HepG2 (cell line): ENCODE measurements around the gene NAV2. TPM values are rescaled to one million over a fixed set of nuclear protein-coding genes. Genes with fewer than 3 reads are reported as not detected.

Experiments used
- ATAC-seq: fragments of 200-7000 bp; cut with Tn5 transposase; 3 replicates; pipeline ENCODE4 v1.9.1; 2020; ENCODE audit warnings: mild to moderate bottlenecking, moderate library complexity
- BruUV-seq: library from RNA; stranded (reverse); fragments of 400-500 nt; replicated peaks from 2 replicates; lab custom pipeline; 2021; lab: Mats Ljungman, UMichigan
- CTCF ChIA-PET: fragments of 300-600 bp; formaldehyde crosslinking; extraction: SDS; loops from one replicate; lab custom pipeline; 2021; ENCODE audit warnings: low total read pairs, inconsistent platforms, low intra/inter-chr PET ratio; lab: Yijun Ruan, JAX
- POLR2A ChIA-PET: fragments of 350-600 bp; sonication (Branson Sonifier 250); formaldehyde crosslinking; loops from one replicate; lab custom pipeline; 2020; ENCODE audit warnings: antibody characterized with exemption, inconsistent platforms; lab: Yijun Ruan, JAX
- DNase-seq: peaks from one replicate; pipeline ENCODE4 v3.0.0-alpha.2; 2015; ENCODE audit warnings: low spot score
- FAIRE-seq: peaks from 3 replicates; lab custom pipeline; 2011; peaks lifted over from hg19 to GRCh38; lab: Jason Lieb, UNC
- H2AFZ ChIP-seq: one replicate; pipeline ENCODE4 v1.6.1; 2011; ENCODE audit warnings: low read length, inconsistent platforms
- H3K27ac ChIP-seq: fragments of 300-600 bp; 3 replicates; pipeline ENCODE4 v1.8.0; 2011; ENCODE audit warnings: mixed run types, mild to moderate bottlenecking, mixed read lengths, low read length, inconsistent platforms; ENCODE audit not compliant: insufficient read depth; ENCODE audit errors: extremely low read length
- H3K27me3 ChIP-seq, 2 experiments: fragments of 200-600 bp in 1 of 2; 2 replicates in 1 of 2; 3 replicates in 1 of 2; pipeline versions ENCODE4 v1.6.0 to v1.8.0; 2011; ENCODE audit warnings: low read length in 2 of 2, mild to moderate bottlenecking in 2 of 2, moderate library complexity in 2 of 2, inconsistent platforms in 1 of 2; ENCODE audit not compliant: insufficient read depth in 2 of 2, control insufficient read depth in 1 of 2
- H3K36me3 ChIP-seq, 2 experiments: fragments of 200-600 bp in 1 of 2; replicated peaks in 1 of 2; 2 replicates in 1 of 2; 3 replicates in 1 of 2; pipeline versions ENCODE4 v1.5.1 to v1.8.0; 2011; ENCODE audit warnings: low read length in 2 of 2, inconsistent platforms in 1 of 2; ENCODE audit not compliant: insufficient read depth in 2 of 2, control insufficient read depth in 1 of 2
- H3K4me1 ChIP-seq: 2 replicates; pipeline ENCODE4 v1.5.1; 2012; ENCODE audit warnings: low read length, inconsistent platforms; ENCODE audit not compliant: insufficient read depth
- H3K4me2 ChIP-seq: 2 replicates; pipeline ENCODE4 v1.6.0; 2011; ENCODE audit warnings: low read depth, low read length, inconsistent platforms
- H3K4me3 ChIP-seq, 3 experiments: fragments of 200-600 bp in 1 of 3; sonication (generic), shearing (Covaris generic) in 1 of 3; replicated peaks in 1 of 3; 2 replicates each; pipeline ENCODE4 v1.5.1; 2011 to 2016; ENCODE audit warnings: low read length in 3 of 3, inconsistent platforms in 2 of 3, low read depth in 2 of 3, mild to moderate bottlenecking in 2 of 3, control low read depth in 1 of 3, mixed read lengths in 1 of 3; ENCODE audit not compliant: insufficient read depth in 1 of 3
- H3K79me2 ChIP-seq: one replicate; pipeline ENCODE4 v1.6.1; 2011; ENCODE audit warnings: low read length, inconsistent platforms; ENCODE audit not compliant: insufficient read depth
- H3K9ac ChIP-seq: 2 replicates; pipeline ENCODE4 v1.6.0; 2011; ENCODE audit warnings: mild to moderate bottlenecking, low read depth, low read length, inconsistent platforms; ENCODE audit not compliant: insufficient read depth
- H3K9me3 ChIP-seq: 2 replicates; pipeline ENCODE4 v1.5.1; 2012; ENCODE audit warnings: mild to moderate bottlenecking, low read length
- H4K20me1 ChIP-seq: 2 replicates; pipeline ENCODE4 v1.6.0; 2011; ENCODE audit warnings: inconsistent platforms, mild to moderate bottlenecking, low read length, moderate library complexity; ENCODE audit not compliant: insufficient read depth
- IRF2 ChIP-seq: IDR thresholded peaks from 2 replicates; pipeline ENCODE4 v1.6.1; 2018; ENCODE audit warnings: missing genetic modification reagents, missing compliant biosample characterization
- MBD4 ChIP-seq: IDR thresholded peaks from 2 replicates; pipeline ENCODE4 v1.6.1; 2012; ENCODE audit warnings: low read length, inconsistent platforms, borderline replicate concordance
- MED8 ChIP-seq: sonication (generic); formaldehyde crosslinking; IDR thresholded peaks from 2 replicates; pipeline ENCODE4 v1.8.1; 2023; ENCODE audit warnings: mild to moderate bottlenecking, missing genetic modification reagents; ENCODE audit not compliant: insufficient replicate concordance
- POLR2AphosphoS2 ChIP-seq: IDR thresholded peaks from 2 replicates; pipeline ENCODE4 v1.6.1; 2011; ENCODE audit warnings: low read depth, low read length, improper control_type of control experiment
- SALL2 ChIP-seq: sonication (generic); formaldehyde crosslinking; IDR thresholded peaks from 2 replicates; pipeline ENCODE4 v1.8.1; 2023; ENCODE audit warnings: mild to moderate bottlenecking, missing genetic modification reagents, inconsistent platforms
- XBP1 ChIP-seq: sonication (generic); formaldehyde crosslinking; IDR thresholded peaks from 2 replicates; pipeline ENCODE4 v1.5.0; 2020; ENCODE audit warnings: missing genetic modification reagents
- YY1 ChIP-seq: IDR thresholded peaks from 2 replicates; pipeline ENCODE4 v1.6.1; 2011; ENCODE audit warnings: low read length, low read depth, moderate library complexity, mild to moderate bottlenecking; ENCODE audit not compliant: insufficient read depth, insufficient replicate concordance
- ZNF251 ChIP-seq: sonication (generic); formaldehyde crosslinking; IDR thresholded peaks from 2 replicates; pipeline ENCODE4 v1.9.0; 2021; ENCODE audit warnings: mild to moderate bottlenecking, missing genetic modification reagents
- ZNF430 ChIP-seq: sonication (generic); formaldehyde crosslinking; IDR thresholded peaks from 2 replicates; pipeline ENCODE4 v1.9.0; 2021; ENCODE audit warnings: mild to moderate bottlenecking, missing genetic modification reagents
- ZNF501 ChIP-seq: sonication (generic); formaldehyde crosslinking; IDR thresholded peaks from 2 replicates; pipeline ENCODE4 v1.5.1; 2020; ENCODE audit warnings: mild to moderate bottlenecking, moderate library complexity, missing genetic modification reagents
- ZNF550 ChIP-seq: sonication (generic); formaldehyde crosslinking; IDR thresholded peaks from 2 replicates; pipeline ENCODE4 v1.4.0; 2020; ENCODE audit warnings: mild to moderate bottlenecking, missing genetic modification reagents, borderline replicate concordance
- ZNF746 ChIP-seq: sonication (generic); formaldehyde crosslinking; IDR thresholded peaks from 2 replicates; pipeline ENCODE4 v1.8.0; 2022; ENCODE audit warnings: mild to moderate bottlenecking, missing genetic modification reagents
- WGBS: methylation state at CpG from one replicate; pipeline ENCODE4 v1.1.6; 2017; ENCODE audit warnings: low lambda C conversion rate; 5-methylcytosine and 5-hydroxymethylcytosine counted together
- in situ Hi-C: cut with HindIII; loops from 2 replicates; pipeline ENCODE4 v1.10.0; 2017; ENCODE audit warnings: low pct_unique_long_range_greater_than_20kb; ENCODE audit not compliant: extremely low pct_ligation_motif_present
- intact Hi-C: fragments of 100-400 bp; cut with micrococcal nuclease; formaldehyde crosslinking; loops from one replicate; pipeline ENCODE4 v1.10.0; 2022; ENCODE audit not compliant: unreplicated experiment
- polyA plus RNA-seq, 8 experiments: library from polyadenylated mRNA; depleted of rRNA in 3 of 8; stranded (reverse) in 7 of 8; unstranded in 1 of 8; fragments of >200 nt; fragmentation: Illumina TruSeq in 4 of 8; extraction: Trizol in 4 of 8; gene quantifications; 2 replicates each; pipeline versions ENCODE4 v1.2.1 to v1.2.3, GENCODE V29; 2011 to 2016; ENCODE audit warnings: low read depth in 4 of 8, missing spikeins in 1 of 8, mixed read lengths in 1 of 8; ENCODE audit not compliant: insufficient read depth in 1 of 8
- total RNA-seq, 5 experiments: library from RNA; depleted of rRNA; stranded (reverse); fragments of >200 nt; fragmentation: Illumina TruSeq; extraction: Trizol; gene quantifications; 2 replicates each; pipeline ENCODE4 v1.2.3, GENCODE V29; 2016; ENCODE audit warnings: low read depth in 1 of 5
- TF ChIP-seq, protein P1 (sequence below): sonication (generic); formaldehyde crosslinking; conservative IDR thresholded peaks from 2 replicates; pipeline ENCODE4 v1.4.0; 2020; ENCODE audit warnings: mild to moderate bottlenecking, missing genetic modification reagents, moderate library complexity
- TF ChIP-seq, protein P2 (sequence below): sonication (generic); formaldehyde crosslinking; IDR thresholded peaks from 2 replicates; pipeline ENCODE4 v1.4.0; 2020; ENCODE audit warnings: missing genetic modification reagents

NAV2 gene
- total and polyA plus RNA-seq, 2 of the 13 experiments (the other 11 are each of a cell fraction or from before 2014, with no cell fraction given) = 9.3 to 34.6 TPM

DNA sequence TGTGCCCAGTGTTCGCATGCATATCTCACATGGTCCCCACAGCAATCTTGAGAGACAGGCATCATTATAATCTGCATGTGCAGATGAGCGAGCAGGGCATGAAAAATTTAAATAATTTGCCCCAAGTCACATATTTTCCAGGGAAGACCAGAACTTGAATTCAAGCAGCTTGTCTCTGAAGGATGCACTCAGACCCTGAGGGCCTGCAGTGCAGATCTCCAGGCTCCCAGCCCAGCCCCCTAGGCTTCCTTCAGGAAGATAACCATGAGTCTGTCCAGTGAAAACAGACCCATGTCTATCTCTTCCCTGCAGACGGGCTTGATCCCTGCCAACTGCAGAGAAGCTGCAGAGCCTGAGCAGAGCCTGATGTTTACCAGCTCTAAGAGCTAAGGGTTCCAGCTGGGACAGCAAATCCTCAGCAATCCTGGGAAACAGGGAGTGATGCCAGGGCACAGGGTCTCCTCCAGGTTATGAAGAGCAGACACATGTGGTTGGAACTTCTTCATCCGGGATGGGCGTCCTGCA, 55.1 kb downstream of the NAV2 start:
- H3K27me3 ChIP-seq = peaks cover 0 to 2% of the 10 kb centered on the region in 2 experiments; a peak in 4 of 5 replicates
- in situ Hi-C loops = no loop called here
- no TSS peak for BruUV-seq
- H3K4me3 ChIP-seq = no peak overlapping the region
- DNase-seq = no peak
- ATAC-seq = no peak
- ChIA-PET POLR2A (no interaction called here), CTCF (no interaction called here)
- no peak overlapping the region for H2AFZ ChIP-seq
- intact Hi-C loops = no loop called here
- no peaks in the 10 kb centered on the region for H4K20me1 ChIP-seq
- H3K9ac ChIP-seq = no peak overlapping the region
- no peaks in the 10 kb centered on the region for H3K36me3 ChIP-seq
- no peak overlapping the region for H3K4me2 ChIP-seq
- no peaks in the 10 kb centered on the region for H3K9me3 ChIP-seq
- no peak for TF ChIP-seq ZNF550 (CRISPR knock-in tag)
- no peak for TF ChIP-seq YY1
- no peak for TF ChIP-seq ZNF501
- no peak for TF ChIP-seq ZNF251
- TF ChIP-seq, protein P1, sequence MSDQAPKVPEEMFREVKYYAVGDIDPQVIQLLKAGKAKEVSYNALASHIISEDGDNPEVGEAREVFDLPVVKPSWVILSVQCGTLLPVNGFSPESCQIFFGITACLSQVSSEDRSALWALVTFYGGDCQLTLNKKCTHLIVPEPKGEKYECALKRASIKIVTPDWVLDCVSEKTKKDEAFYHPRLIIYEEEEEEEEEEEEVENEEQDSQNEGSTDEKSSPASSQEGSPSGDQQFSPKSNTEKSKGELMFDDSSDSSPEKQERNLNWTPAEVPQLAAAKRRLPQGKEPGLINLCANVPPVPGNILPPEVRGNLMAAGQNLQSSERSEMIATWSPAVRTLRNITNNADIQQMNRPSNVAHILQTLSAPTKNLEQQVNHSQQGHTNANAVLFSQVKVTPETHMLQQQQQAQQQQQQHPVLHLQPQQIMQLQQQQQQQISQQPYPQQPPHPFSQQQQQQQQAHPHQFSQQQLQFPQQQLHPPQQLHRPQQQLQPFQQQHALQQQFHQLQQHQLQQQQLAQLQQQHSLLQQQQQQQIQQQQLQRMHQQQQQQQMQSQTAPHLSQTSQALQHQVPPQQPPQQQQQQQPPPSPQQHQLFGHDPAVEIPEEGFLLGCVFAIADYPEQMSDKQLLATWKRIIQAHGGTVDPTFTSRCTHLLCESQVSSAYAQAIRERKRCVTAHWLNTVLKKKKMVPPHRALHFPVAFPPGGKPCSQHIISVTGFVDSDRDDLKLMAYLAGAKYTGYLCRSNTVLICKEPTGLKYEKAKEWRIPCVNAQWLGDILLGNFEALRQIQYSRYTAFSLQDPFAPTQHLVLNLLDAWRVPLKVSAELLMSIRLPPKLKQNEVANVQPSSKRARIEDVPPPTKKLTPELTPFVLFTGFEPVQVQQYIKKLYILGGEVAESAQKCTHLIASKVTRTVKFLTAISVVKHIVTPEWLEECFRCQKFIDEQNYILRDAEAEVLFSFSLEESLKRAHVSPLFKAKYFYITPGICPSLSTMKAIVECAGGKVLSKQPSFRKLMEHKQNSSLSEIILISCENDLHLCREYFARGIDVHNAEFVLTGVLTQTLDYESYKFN (CRISPR knock-in tag) = no peak
- TF ChIP-seq MBD4 = no peak
- no peak for TF ChIP-seq POLR2AphosphoS2
- TF ChIP-seq ZNF430 = no peak
- no peak for TF ChIP-seq IRF2
- no peak for TF ChIP-seq XBP1 (CRISPR knock-in tag)
- TF ChIP-seq, protein P2, sequence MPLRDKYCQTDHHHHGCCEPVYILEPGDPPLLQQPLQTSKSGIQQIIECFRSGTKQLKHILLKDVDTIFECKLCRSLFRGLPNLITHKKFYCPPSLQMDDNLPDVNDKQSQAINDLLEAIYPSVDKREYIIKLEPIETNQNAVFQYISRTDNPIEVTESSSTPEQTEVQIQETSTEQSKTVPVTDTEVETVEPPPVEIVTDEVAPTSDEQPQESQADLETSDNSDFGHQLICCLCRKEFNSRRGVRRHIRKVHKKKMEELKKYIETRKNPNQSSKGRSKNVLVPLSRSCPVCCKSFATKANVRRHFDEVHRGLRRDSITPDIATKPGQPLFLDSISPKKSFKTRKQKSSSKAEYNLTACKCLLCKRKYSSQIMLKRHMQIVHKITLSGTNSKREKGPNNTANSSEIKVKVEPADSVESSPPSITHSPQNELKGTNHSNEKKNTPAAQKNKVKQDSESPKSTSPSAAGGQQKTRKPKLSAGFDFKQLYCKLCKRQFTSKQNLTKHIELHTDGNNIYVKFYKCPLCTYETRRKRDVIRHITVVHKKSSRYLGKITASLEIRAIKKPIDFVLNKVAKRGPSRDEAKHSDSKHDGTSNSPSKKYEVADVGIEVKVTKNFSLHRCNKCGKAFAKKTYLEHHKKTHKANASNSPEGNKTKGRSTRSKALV = no peak
- no peak for TF ChIP-seq ZNF746
- TF ChIP-seq MED8 = no peak
- no peak for TF ChIP-seq SALL2 (CRISPR knock-in tag)
- no peak for FAIRE-seq
- 39% methylated on average over 3 of the region's 5 CpGs for WGBS
- no peaks in the 10 kb centered on the region for H3K79me2 ChIP-seq
- no peak overlapping the region for H3K27ac ChIP-seq
- no peaks in the 10 kb centered on the region for H3K4me1 ChIP-seq
